K562 (cell line): ENCODE data around the gene PET117. TPM values are rescaled to one million over a fixed set of nuclear protein-coding genes. Genes with fewer than 3 reads are reported as not detected.

Experiments
- BCLAF1 ChIP-seq, 2 experiments: fragments of 450-650 bp in 1 of 2; IDR thresholded peaks; 2 replicates each; pipeline ENCODE4 v1.6.1; 2011 to 2017; ENCODE audit warnings: low read depth in 2 of 2, antibody characterized with exemption in 1 of 2, borderline replicate concordance in 1 of 2, low read length in 1 of 2, mild to moderate bottlenecking in 1 of 2, mixed read lengths in 1 of 2; ENCODE audit not compliant: control insufficient read depth in 1 of 2
- MGA ChIP-seq: fragments of 450-650 bp; IDR thresholded peaks from 2 replicates; pipeline ENCODE4 v1.6.1; 2016; ENCODE audit warnings: mild to moderate bottlenecking, moderate library complexity
- RAD21 ChIP-seq, 2 experiments: fragments of 250-450 bp in 1 of 2; fragments of 450-650 bp in 1 of 2; sonication (Bioruptor Pico) in 1 of 2; formaldehyde crosslinking in 1 of 2; IDR thresholded peaks in 1 of 2; conservative IDR thresholded peaks in 1 of 2; 2 replicates each; pipeline versions ENCODE4 v1.4.0 to v1.8.0; 2020 to 2022; ENCODE audit warnings: mild to moderate bottlenecking in 2 of 2, moderate library complexity in 1 of 2
- RBM17 ChIP-seq: fragments of 200-400 bp; formaldehyde crosslinking; IDR thresholded peaks from 2 replicates; pipeline ENCODE4 v1.6.1; 2017; ENCODE audit warnings: low read depth, mild to moderate bottlenecking, low read length, borderline replicate concordance
- RCOR1 ChIP-seq, 2 experiments: IDR thresholded peaks; 2 replicates each; pipeline ENCODE4 v1.6.1; 2012; ENCODE audit warnings: low read depth in 2 of 2, low read length in 2 of 2, borderline replicate concordance in 1 of 2, improper control_type of control experiment in 1 of 2
- TRIM24 ChIP-seq, 2 experiments: fragments of 450-650 bp; IDR thresholded peaks; 2 replicates each; pipeline ENCODE4 v1.6.1; 2016
- polyA plus RNA-seq, 8 experiments: library from polyadenylated mRNA; depleted of rRNA in 4 of 8; stranded (reverse) in 5 of 8; unstranded in 3 of 8; fragments of >200 nt; fragmentation: Nextera tagmentation in 2 of 8; fragmentation: Illumina TruSeq in 1 of 8; extraction: Ambion mirVana in 2 of 8; extraction: Trizol in 1 of 8; gene quantifications; 2 replicates each; pipeline versions ENCODE4 v1.2.1 to v1.2.3, GENCODE V29; 2011 to 2014; ENCODE audit warnings: inconsistent platforms in 1 of 8, missing spikeins in 1 of 8
- total RNA-seq, 7 experiments: library from RNA; depleted of rRNA in 6 of 7; stranded (reverse); fragments of >200 nt in 6 of 7; fragmentation: Illumina TruSeq in 2 of 7; extraction: Trizol in 2 of 7; gene quantifications; 2 replicates each; pipeline versions ENCODE4 v1.2.1 to v1.2.3, GENCODE V29; 2011 to 2021; ENCODE audit warnings: low replicate concordance in 1 of 7
- TF ChIP-seq, protein P1 (sequence below): fragments of 250-450 bp; sonication (Bioruptor Pico); IDR thresholded peaks from 2 replicates; pipeline ENCODE4 v1.9.0; 2021; ENCODE audit warnings: mild to moderate bottlenecking

Gene PET117
- total and polyA plus RNA-seq, 9 of the 15 experiments (the other 6 are each of a cell fraction or from before 2014, with no cell fraction given) = 7.1 to 18.2 (median 12.4) TPM

- TF ChIP-seq, protein P1, sequence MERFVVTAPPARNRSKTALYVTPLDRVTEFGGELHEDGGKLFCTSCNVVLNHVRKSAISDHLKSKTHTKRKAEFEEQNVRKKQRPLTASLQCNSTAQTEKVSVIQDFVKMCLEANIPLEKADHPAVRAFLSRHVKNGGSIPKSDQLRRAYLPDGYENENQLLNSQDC (CRISPR knock-in tag) = no peak
- TF ChIP-seq RAD21 (CRISPR knock-in tag; conservative IDR thresholded peaks at IDR 0.05 in 1 of 2, IDR thresholded peaks at IDR 0.05 in 1 of 2) = peak in 1 of 2 experiments; percentile 32; a peak in 1 of 4 replicates
- peak; percentile 35 for TF ChIP-seq MGA
- TF ChIP-seq RCOR1 (IDR thresholded peaks at IDR 0.05; ENCODE audit: borderline replicate concordance in 1 of 2, low read depth in 2 of 2, low read length in 2 of 2) = 0 out of 4 replicates have a peak, but pooled peaks of 1 of the 2 experiments have one; percentile 5
- peak; percentile 71 to 77; a peak in 2 of 4 replicates for TF ChIP-seq TRIM24 (IDR thresholded peaks at IDR 0.05)
- TF ChIP-seq BCLAF1 (IDR thresholded peaks at IDR 0.05; ENCODE audit: borderline replicate concordance in 1 of 2, control insufficient read depth in 1 of 2, low read depth in 2 of 2, low read length in 1 of 2) = no peak
- no peak for TF ChIP-seq RBM17
Observed at GRCh38 chr20:18176318-18176785, 38.7 kb downstream of the PET117 start (continued).
